ENCODE data around the gene CAVIN4.

Gene CAVIN4

GRCh38 chr9:100598641-100599145 lies 20.8 kb downstream of the CAVIN4 start:
- peak overlapping the region; percentile 6 for H3K4me3 ChIP-seq (ENCODE audit: low read depth, low read length)
- TF ChIP-seq CTCF (IDR thresholded peaks at IDR 0.05; ENCODE audit: borderline replicate concordance, insufficient read depth, low read depth, low read length): no peak

GRCh38 chr9:100600521-100601079 lies 22.7 kb downstream of the CAVIN4 start:
- TF ChIP-seq CTCF (IDR thresholded peaks at IDR 0.05; ENCODE audit: borderline replicate concordance, insufficient read depth, low read depth, low read length): no peak
- H3K4me3 ChIP-seq (ENCODE audit: low read depth, low read length): no peak overlapping the region

GRCh38 chr9:100601216-100601615 lies 23.3 kb downstream of the CAVIN4 start:
- H3K4me3 ChIP-seq (ENCODE audit: low read depth, low read length): no peak overlapping the region
- TF ChIP-seq CTCF (IDR thresholded peaks at IDR 0.05; ENCODE audit: borderline replicate concordance, insufficient read depth, low read depth, low read length): peak; percentile 77

GRCh38 chr9:100602342-100602801 lies 24.5 kb downstream of the CAVIN4 start:
- TF ChIP-seq CTCF (IDR thresholded peaks at IDR 0.05; ENCODE audit: borderline replicate concordance, insufficient read depth, low read depth, low read length): peak; percentile 20; the same call in 1 of the 2 replicates
- no peak overlapping the region for H3K4me3 ChIP-seq (ENCODE audit: low read depth, low read length)

GRCh38 chr9:100605405-100605804 lies 27.5 kb downstream of the CAVIN4 start:
- H3K4me3 ChIP-seq (ENCODE audit: low read depth, low read length): no peak overlapping the region
- no peak for TF ChIP-seq CTCF (IDR thresholded peaks at IDR 0.05; ENCODE audit: borderline replicate concordance, insufficient read depth, low read depth, low read length)

GRCh38 chr9:100619194-100619593 lies 41.3 kb downstream of the CAVIN4 start:
- no peak for TF ChIP-seq CTCF (IDR thresholded peaks at IDR 0.05; ENCODE audit: borderline replicate concordance, insufficient read depth, low read depth, low read length)
- H3K4me3 ChIP-seq (ENCODE audit: low read depth, low read length): no peak overlapping the region

- no peak for TF ChIP-seq CTCF (IDR thresholded peaks at IDR 0.05; ENCODE audit: borderline replicate concordance, insufficient read depth, low read depth, low read length)
These were observed 41.8 kb downstream of the CAVIN4 start for GRCh38 chr9:100619665-100620064.

More at GRCh38 chr9:100619665-100620064, 41.8 kb downstream of the CAVIN4 start:
- H3K4me3 ChIP-seq (ENCODE audit: low read depth, low read length): no peak overlapping the region
